Endothelial cell of umbilical vein (primary cell): ENCODE results near the gene STARD9. TPM values are rescaled to one million over a fixed set of nuclear protein-coding genes. Genes with fewer than 3 reads are reported as not detected.

Experiments
- BruUV-seq: library from RNA; stranded (reverse); fragments of 400-500 nt; replicated peaks from 2 replicates; lab custom pipeline; 2021; lab: Mats Ljungman, UMichigan
- CTCF ChIA-PET: fragments of 300-600, 350-600 bp; sonication (Branson Sonifier 250); formaldehyde crosslinking; loops from one replicate; lab custom pipeline; 2021; ENCODE audit warnings: antibody characterized with exemption, inconsistent platforms; lab: Charles Lee
- POLR2A ChIA-PET: fragments of 300-600, 350-600 bp; sonication (Branson Sonifier 250); formaldehyde crosslinking; loops from one replicate; lab custom pipeline; 2021; ENCODE audit warnings: antibody characterized with exemption, inconsistent platforms; lab: Charles Lee
- DNase-seq: peaks from one replicate; pipeline ENCODE4 v3.0.0-alpha.2; 2011; ENCODE audit warnings: low read depth, low spot score
- FAIRE-seq: peaks from 2 replicates; lab custom pipeline; 2011; peaks lifted over from hg19 to GRCh38; lab: Jason Lieb, UNC
- H2AFZ ChIP-seq: 2 replicates; pipeline ENCODE4 v1.6.0; 2012; ENCODE audit warnings: low read depth, low read length, control low read depth, inconsistent platforms
- H3K27ac ChIP-seq: 2 replicates; pipeline ENCODE4 v1.5.1; 2011; ENCODE audit warnings: low read depth, mild to moderate bottlenecking, control low read depth, low read length, moderate library complexity; ENCODE audit not compliant: insufficient read depth
- H3K27me3 ChIP-seq, 2 experiments: 2 replicates each; pipeline versions ENCODE4 v1.6.0 to v1.6.1; 2011; ENCODE audit warnings: low read length in 2 of 2, mixed read lengths in 1 of 2; ENCODE audit not compliant: control insufficient read depth in 2 of 2, insufficient read depth in 2 of 2
- H3K36me3 ChIP-seq, 2 experiments: 2 replicates in 1 of 2; 3 replicates in 1 of 2; pipeline ENCODE4 v1.5.1; 2011; ENCODE audit warnings: low read length in 2 of 2, mild to moderate bottlenecking in 1 of 2, moderate library complexity in 1 of 2; ENCODE audit not compliant: control insufficient read depth in 2 of 2, insufficient read depth in 2 of 2; ENCODE audit errors: extremely low read depth in 1 of 2
- H3K4me1 ChIP-seq: 3 replicates; pipeline ENCODE4 v1.5.1; 2011; ENCODE audit warnings: mild to moderate bottlenecking, low read length; ENCODE audit not compliant: control insufficient read depth, insufficient read depth; ENCODE audit errors: extremely low read depth
- H3K4me2 ChIP-seq: 2 replicates; pipeline ENCODE4 v1.6.1; 2011; ENCODE audit warnings: low read length, control low read depth, mixed read lengths; ENCODE audit not compliant: insufficient read depth
- H3K4me3 ChIP-seq, 3 experiments: fragments of 200-600 bp in 1 of 3; sonication (generic), shearing (Covaris generic) in 1 of 3; replicated peaks in 1 of 3; 2 replicates each; pipeline ENCODE4 v1.5.1; 2011 to 2016; ENCODE audit warnings: control low read depth in 3 of 3, low read length in 3 of 3, mild to moderate bottlenecking in 2 of 3, inconsistent platforms in 1 of 3, low read depth in 1 of 3, moderate library complexity in 1 of 3; ENCODE audit not compliant: insufficient read depth in 1 of 3
- H3K79me2 ChIP-seq: 2 replicates; pipeline ENCODE4 v1.6.0; 2012; ENCODE audit warnings: low read length, inconsistent platforms; ENCODE audit not compliant: control insufficient read depth, insufficient read depth
- H3K9ac ChIP-seq: replicated peaks from 2 replicates; pipeline ENCODE3; 2011; ENCODE audit warnings: low read length, control low read depth; ENCODE audit not compliant: insufficient read depth; ENCODE audit errors: extremely low read depth
- H3K9me1 ChIP-seq: replicated peaks from 3 replicates; pipeline ENCODE4 v1.6.0; 2011; ENCODE audit warnings: mild to moderate bottlenecking, low read length; ENCODE audit not compliant: control insufficient read depth, insufficient read depth; ENCODE audit errors: extremely low read depth
- H3K9me3 ChIP-seq: replicated peaks from 2 replicates; pipeline ENCODE4 v1.5.1; 2012; ENCODE audit warnings: low read length, inconsistent platforms; ENCODE audit not compliant: control insufficient read depth, insufficient read depth
- H4K20me1 ChIP-seq: replicated peaks from 2 replicates; pipeline ENCODE3; 2011; ENCODE audit warnings: mild to moderate bottlenecking, low read length; ENCODE audit not compliant: control insufficient read depth, insufficient read depth; ENCODE audit errors: extremely low read depth
- EZH2 ChIP-seq: IDR thresholded peaks from 2 replicates; pipeline ENCODE4 v1.6.1; 2012; ENCODE audit warnings: borderline replicate concordance, low read depth, mild to moderate bottlenecking, moderate library complexity, low read length, inconsistent platforms; ENCODE audit not compliant: severe bottlenecking
- FOS ChIP-seq: IDR thresholded peaks from 2 replicates; pipeline ENCODE4 v1.6.1; 2011; ENCODE audit warnings: mild to moderate bottlenecking, low read length, moderate library complexity, borderline replicate concordance; ENCODE audit not compliant: insufficient read depth
- GATA2 ChIP-seq: IDR thresholded peaks from 2 replicates; pipeline ENCODE4 v1.7.0; 2011; ENCODE audit warnings: low read depth, mild to moderate bottlenecking, moderate library complexity, mixed read lengths, low read length; ENCODE audit not compliant: insufficient read length, insufficient read depth
- JUN ChIP-seq: IDR thresholded peaks from 2 replicates; pipeline ENCODE4 v1.6.1; 2011; ENCODE audit warnings: borderline replicate concordance, low read depth; ENCODE audit not compliant: insufficient read length, insufficient read depth
- MYC ChIP-seq: IDR thresholded peaks from one replicate; pipeline ENCODE4 v1.6.1; 2011; ENCODE audit warnings: mild to moderate bottlenecking, low read depth, low read length
- POLR2A ChIP-seq: IDR thresholded peaks from 2 replicates; pipeline ENCODE4 v1.6.1; 2012; ENCODE audit warnings: low read depth, mild to moderate bottlenecking, control low read depth, low read length
- POLR2AphosphoS5 ChIP-seq: IDR thresholded peaks from 2 replicates; pipeline ENCODE4 v1.6.1; 2012; ENCODE audit warnings: low read depth, mild to moderate bottlenecking, control low read depth, low read length, moderate library complexity; ENCODE audit not compliant: insufficient read depth
- dilution Hi-C: fragments of 300-500 bp; cut with MboI; formaldehyde crosslinking; loops from one replicate; pipeline ENCODE4 v1.15.0; 2019; ENCODE audit warnings: low sequenced_read_pairs; ENCODE audit not compliant: extremely low pct_ligation_motif_present
- intact Hi-C: fragments of 100-400 bp; cut with micrococcal nuclease; formaldehyde crosslinking; loops from one replicate; pipeline ENCODE4 v1.10.0; 2022
- polyA plus RNA-seq, 4 experiments: library from polyadenylated mRNA; depleted of rRNA in 3 of 4; stranded (reverse) in 3 of 4; unstranded in 1 of 4; fragments of >200 nt; gene quantifications; 2 replicates each; pipeline versions ENCODE4 v1.2.1 to v1.2.3, GENCODE V29; 2011 to 2012; ENCODE audit warnings: missing spikeins in 1 of 4
- total RNA-seq: library from RNA; stranded (reverse); gene quantifications from 2 replicates; pipeline ENCODE4 v1.2.3, GENCODE V29; 2021
- TF ChIP-seq, protein P1 (sequence below), 2 donors: IDR thresholded peaks; 1 replicate in 1 of 2; 2 replicates in 1 of 2; pipeline ENCODE4 v1.5.1; 2011; ENCODE audit warnings: low read length in 2 of 2, mild to moderate bottlenecking in 2 of 2, moderate library complexity in 2 of 2, control low read depth in 1 of 2, inconsistent platforms in 1 of 2, low read depth in 1 of 2; ENCODE audit not compliant: insufficient read depth in 1 of 2; ENCODE audit errors: extremely low read depth in 1 of 2
- TF ChIP-seq, protein P2 (sequence below): IDR thresholded peaks from 2 replicates; pipeline ENCODE4 v1.6.1; 2011; ENCODE audit not compliant: insufficient read depth, insufficient read length

The STARD9 gene
- total and polyA plus RNA-seq, 2 donors (not counting 3 experiments of a cell fraction or from before 2014, with no cell fraction given): 4.6 to 17.5 TPM

DNA sequence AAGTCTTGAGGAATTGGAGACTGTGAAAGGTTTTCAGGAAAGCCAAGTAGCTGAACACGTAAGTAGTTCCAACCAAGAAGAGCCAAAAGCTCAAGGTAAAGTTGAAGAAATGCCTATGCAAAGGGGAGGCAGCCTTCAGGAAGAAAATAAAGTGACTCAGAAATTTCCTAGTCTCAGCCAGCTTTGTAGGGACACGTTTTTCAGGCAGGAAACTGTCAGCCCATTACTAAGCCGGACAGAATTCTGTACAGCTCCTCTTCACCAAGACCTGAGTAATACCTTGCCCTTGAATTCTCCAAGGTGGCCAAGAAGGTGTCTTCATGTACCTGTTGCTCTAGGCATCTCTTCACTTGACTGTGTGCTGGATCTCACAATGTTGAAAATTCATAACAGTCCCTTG, 112.9 kb downstream of the STARD9 start:
- FAIRE-seq (peak; percentile 56), DNase-seq (no peak)
- Histone ChIP-seq H3K9me3 (no peaks in the 10 kb centered on the region), H4K20me1 (no peaks in the 10 kb centered on the region), H3K27ac (no peak overlapping the region), H3K4me1 (no peaks in the 10 kb centered on the region), H2AFZ (no peak overlapping the region), H3K27me3 (no peaks in the 10 kb centered on the region), H3K9ac (no peak overlapping the region), H3K4me2 (no peak overlapping the region), H3K79me2 (no peaks in the 10 kb centered on the region), H3K36me3 (peaks cover 0 to 11% of the 10 kb centered on the region in 2 experiments), H3K4me3 (no peak overlapping the region), H3K9me1 (no peaks in the 10 kb centered on the region)
- no TSS peak for BruUV-seq
- intact Hi-C loops: no loop called here
- dilution Hi-C loops: no loop called here
- ChIA-PET POLR2A (no interaction called here), CTCF (no interaction called here)
- no peak for TF ChIP-seq JUN
- TF ChIP-seq, protein P1, sequence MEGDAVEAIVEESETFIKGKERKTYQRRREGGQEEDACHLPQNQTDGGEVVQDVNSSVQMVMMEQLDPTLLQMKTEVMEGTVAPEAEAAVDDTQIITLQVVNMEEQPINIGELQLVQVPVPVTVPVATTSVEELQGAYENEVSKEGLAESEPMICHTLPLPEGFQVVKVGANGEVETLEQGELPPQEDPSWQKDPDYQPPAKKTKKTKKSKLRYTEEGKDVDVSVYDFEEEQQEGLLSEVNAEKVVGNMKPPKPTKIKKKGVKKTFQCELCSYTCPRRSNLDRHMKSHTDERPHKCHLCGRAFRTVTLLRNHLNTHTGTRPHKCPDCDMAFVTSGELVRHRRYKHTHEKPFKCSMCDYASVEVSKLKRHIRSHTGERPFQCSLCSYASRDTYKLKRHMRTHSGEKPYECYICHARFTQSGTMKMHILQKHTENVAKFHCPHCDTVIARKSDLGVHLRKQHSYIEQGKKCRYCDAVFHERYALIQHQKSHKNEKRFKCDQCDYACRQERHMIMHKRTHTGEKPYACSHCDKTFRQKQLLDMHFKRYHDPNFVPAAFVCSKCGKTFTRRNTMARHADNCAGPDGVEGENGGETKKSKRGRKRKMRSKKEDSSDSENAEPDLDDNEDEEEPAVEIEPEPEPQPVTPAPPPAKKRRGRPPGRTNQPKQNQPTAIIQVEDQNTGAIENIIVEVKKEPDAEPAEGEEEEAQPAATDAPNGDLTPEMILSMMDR (IDR thresholded peaks at IDR 0.05; ENCODE audit: extremely low read depth in 1 of 2, insufficient read depth in 1 of 2, low read depth in 1 of 2, low read length in 2 of 2): no peak

DNA sequence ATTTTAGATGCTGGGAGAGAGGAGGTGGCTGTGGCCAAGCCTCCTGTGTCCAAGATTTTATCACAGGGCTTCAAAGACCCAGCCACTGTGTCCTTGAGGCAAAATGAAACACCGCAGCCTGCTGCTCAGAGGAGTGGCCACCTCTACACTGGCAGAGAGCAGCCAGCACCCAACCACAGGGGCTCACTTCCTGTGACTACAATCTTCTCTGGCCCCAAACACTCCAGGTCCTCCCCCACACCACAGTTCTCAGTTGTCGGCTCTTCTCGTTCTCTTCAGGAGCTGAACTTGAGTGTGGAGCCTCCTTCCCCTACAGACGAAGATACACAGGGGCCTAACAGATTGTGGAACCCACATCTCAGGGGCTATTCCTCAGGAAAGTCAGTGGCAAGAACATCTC, 115.9 kb downstream of the STARD9 start:
- CTCF ChIA-PET: no interaction called here
- Histone ChIP-seq H3K36me3 (peaks cover 0 to 8% of the 10 kb centered on the region in 2 experiments), H3K9ac (no peak overlapping the region), H3K9me1 (no peaks in the 10 kb centered on the region), H3K4me1 (no peaks in the 10 kb centered on the region), H2AFZ (no peak overlapping the region), H3K9me3 (no peaks in the 10 kb centered on the region), H3K4me3 (no peak overlapping the region), H3K27ac (no peak overlapping the region), H3K79me2 (no peaks in the 10 kb centered on the region), H3K27me3 (no peaks in the 10 kb centered on the region), H3K4me2 (no peak overlapping the region), H4K20me1 (no peaks in the 10 kb centered on the region)
- no peak for DNase-seq
- dilution Hi-C loops: no loop called here
- no peak for FAIRE-seq
- intact Hi-C loops: no loop called here
- TF ChIP-seq, protein P2, sequence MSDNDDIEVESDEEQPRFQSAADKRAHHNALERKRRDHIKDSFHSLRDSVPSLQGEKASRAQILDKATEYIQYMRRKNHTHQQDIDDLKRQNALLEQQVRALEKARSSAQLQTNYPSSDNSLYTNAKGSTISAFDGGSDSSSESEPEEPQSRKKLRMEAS: no peak
- TF ChIP-seq POLR2AphosphoS5 (no peak), MYC (no peak), POLR2A (no peak), JUN (no peak), FOS (no peak), EZH2 (no peak), GATA2 (no peak)
- TF ChIP-seq, protein P1 (IDR thresholded peaks at IDR 0.05; ENCODE audit: extremely low read depth in 1 of 2, insufficient read depth in 1 of 2, low read depth in 1 of 2, low read length in 2 of 2): no peak
- POLR2A ChIA-PET: no interaction called here
- no TSS peak for BruUV-seq
